Lung microvascular endothelial cell (primary cell): ENCODE data around the gene ECT2. TPM values are rescaled to one million over a fixed set of nuclear protein-coding genes. Genes with fewer than 3 reads are reported as not detected.
"Not testable (repeated sequence)": the region's sequence is repeated elsewhere in the genome, so short reads cannot be mapped to it uniquely, and the experiment has no call there.

Experiments used
- DNase-seq, 2 donors: peaks; one replicate each; pipeline versions ENCODE4 v3.0.0 to v3.0.0-alpha.2; 2010; ENCODE audit warnings: low read depth in 2 of 2
- total RNA-seq: library from RNA; depleted of rRNA; stranded (reverse); fragments of >200 nt; gene quantifications from 2 replicates; pipeline ENCODE4 v1.2.1, GENCODE V29; 2014

ECT2 gene
- total RNA-seq, 1 donor from 2014 or later, result 15.1 TPM

- DNase-seq, result peak; percentile 41 to 66
Observed at GRCh38 chr3:172859041-172859440, 108.5 kb downstream of the ECT2 start.

GRCh38 chr3:172866726-172867350 lies 116.3 kb downstream of the ECT2 start:
- DNase-seq, result not testable (repeated sequence)

DNA sequence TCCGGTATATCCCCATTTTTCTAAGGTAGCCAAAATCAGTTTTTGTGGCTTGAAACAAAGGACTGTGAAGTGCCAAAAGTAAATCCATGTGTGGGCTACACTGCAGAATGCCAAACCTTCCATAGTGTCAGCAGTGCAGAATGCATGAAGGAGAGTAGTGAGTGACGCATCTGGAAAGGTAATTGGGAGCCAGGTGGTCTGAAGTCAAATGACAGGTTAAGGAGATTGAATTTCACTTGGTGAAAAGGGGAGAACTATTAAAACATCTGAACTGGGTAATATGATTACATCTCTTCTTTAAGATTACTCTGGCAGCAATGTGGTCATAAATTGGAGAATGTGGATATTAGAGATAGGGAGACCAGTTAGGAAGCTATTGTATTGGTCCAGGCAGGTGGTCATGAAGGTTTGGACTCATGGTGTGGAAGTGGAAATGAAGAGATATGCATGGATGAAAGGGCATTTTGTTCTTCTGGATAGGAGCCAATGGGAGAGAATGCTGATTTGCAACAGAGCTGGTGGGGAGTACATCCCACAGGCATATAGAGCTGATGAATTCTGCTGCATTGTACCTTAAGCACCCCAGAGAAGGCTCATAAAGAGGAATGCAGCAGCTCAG lies 118.2 kb downstream of the ECT2 start:
- no peak for DNase-seq

- DNase-seq, result peak; percentile 7 to 41
Observed at GRCh38 chr3:172869368-172869771, 118.8 kb downstream of the ECT2 start.

- peak in 1 of 2 donors; percentile 45 for DNase-seq
Observed at GRCh38 chr3:172869784-172870518, 119.4 kb downstream of the ECT2 start.

Other genes with a start within 250 kb of the ECT2 start
- 69.1 and 91.1 TPM in 2 replicates for gene TNFSF10, start 227.3 kb upstream of the ECT2 start, total RNA-seq
- 3.2 and 5.0 TPM in 2 replicates for gene NCEH1, start 39.7 kb upstream of the ECT2 start, total RNA-seq